SK-N-SH (cell line): Measurements from ENCODE around the gene TAF1L. TPM values are rescaled to one million over a fixed set of nuclear protein-coding genes. Genes with fewer than 3 reads are reported as not detected.

Experiments
- CTCF ChIA-PET: fragments of 300-600, 350-600 bp; formaldehyde crosslinking; extraction: SDS; loops from one replicate; lab custom pipeline; 2021; lab: Yijun Ruan, JAX
- POLR2A ChIA-PET: fragments of 350-600 bp; sonication (Branson Sonifier 250); formaldehyde crosslinking; extraction: SDS; loops from one replicate; lab custom pipeline; 2020; ENCODE audit warnings: antibody characterized with exemption, inconsistent platforms; lab: Yijun Ruan, JAX
- DNase-seq: peaks from one replicate; pipeline ENCODE4 v3.0.0; 2012
- H2AFZ ChIP-seq: fragments of 200-600 bp; sonication (generic); 2 replicates; pipeline ENCODE4 v1.8.1; 2016; ENCODE audit warnings: antibody characterized with exemption, mild to moderate bottlenecking, low read depth
- H3F3A ChIP-seq: fragments of 200-600 bp; sonication (generic); replicated peaks from 2 replicates; pipeline ENCODE3; 2016; ENCODE audit warnings: antibody characterized with exemption, mild to moderate bottlenecking; ENCODE audit not compliant: insufficient read depth
- H3K27ac ChIP-seq, 2 experiments: fragments of 200-500 bp in 1 of 2; fragments of 200-600 bp in 1 of 2; sonication (Bioruptor generic) in 1 of 2; sonication (generic), shearing (Covaris generic) in 1 of 2; 2 replicates each; pipeline versions ENCODE4 v1.5.1 to v1.6.1; 2014 to 2016; ENCODE audit warnings: low read depth in 2 of 2, inconsistent platforms in 1 of 2, low read length in 1 of 2, mild to moderate bottlenecking in 1 of 2, mixed read lengths in 1 of 2
- H3K27me3 ChIP-seq: fragments of 200-600 bp; sonication (generic), shearing (Covaris generic); 2 replicates; pipeline ENCODE4 v1.6.1; 2016; ENCODE audit warnings: mixed run types; ENCODE audit not compliant: insufficient read depth
- H3K36me3 ChIP-seq, 2 experiments: fragments of 200-500 bp in 1 of 2; fragments of 200-600 bp in 1 of 2; sonication (Bioruptor generic) in 1 of 2; sonication (generic) in 1 of 2; replicated peaks in 1 of 2; 2 replicates each; pipeline versions ENCODE3 to v1.5.1; 2014 to 2016; ENCODE audit warnings: low read length in 1 of 2, mild to moderate bottlenecking in 1 of 2; ENCODE audit not compliant: insufficient read depth in 2 of 2, control insufficient read depth in 1 of 2
- H3K4me1 ChIP-seq, 2 experiments: fragments of 200-500 bp in 1 of 2; fragments of 200-600 bp in 1 of 2; sonication (Bioruptor generic) in 1 of 2; sonication (generic), shearing (Covaris generic) in 1 of 2; 2 replicates each; pipeline versions ENCODE4 v1.5.1 to v1.6.1; 2014 to 2016; ENCODE audit warnings: low read depth in 1 of 2, low read length in 1 of 2, mixed run types in 1 of 2; ENCODE audit not compliant: insufficient read depth in 2 of 2, control insufficient read depth in 1 of 2
- H3K4me2 ChIP-seq: fragments of 200-600 bp; sonication (generic), shearing (Covaris generic); 2 replicates; pipeline ENCODE4 v1.6.1; 2017; ENCODE audit warnings: mixed run types
- H3K4me3 ChIP-seq, 2 experiments: fragments of 200-500 bp in 1 of 2; fragments of 200-600 bp in 1 of 2; sonication (Bioruptor generic) in 1 of 2; sonication (generic), shearing (Covaris generic) in 1 of 2; 2 replicates each; pipeline versions ENCODE4 v1.5.1 to v1.8.1; 2014 to 2016; ENCODE audit warnings: low read depth in 2 of 2, inconsistent platforms in 1 of 2, low read length in 1 of 2, mild to moderate bottlenecking in 1 of 2, mixed read lengths in 1 of 2, moderate library complexity in 1 of 2
- H3K79me2 ChIP-seq: fragments of 200-600 bp; sonication (generic); 2 replicates; pipeline ENCODE4 v1.8.1; 2017; ENCODE audit warnings: mild to moderate bottlenecking; ENCODE audit not compliant: insufficient read depth
- H3K9ac ChIP-seq: fragments of 200-600 bp; sonication (generic); 2 replicates; pipeline ENCODE4 v1.6.1; 2017; ENCODE audit warnings: mixed run types
- H3K9me2 ChIP-seq: fragments of 200-600 bp; sonication (generic); 2 replicates; pipeline ENCODE4 v1.6.1; 2017; ENCODE audit warnings: mixed run types
- H3K9me3 ChIP-seq: fragments of 200-600 bp; sonication (generic); 2 replicates; pipeline ENCODE4 v1.6.1; 2017; ENCODE audit warnings: mixed run types, mild to moderate bottlenecking, moderate library complexity
- H4K20me1 ChIP-seq: fragments of 200-600 bp; sonication (generic); 2 replicates; pipeline ENCODE4 v1.6.1; 2017; ENCODE audit warnings: mild to moderate bottlenecking, mixed run types; ENCODE audit not compliant: insufficient read depth
- FOXM1 ChIP-seq: IDR thresholded peaks from 2 replicates; pipeline ENCODE4 v1.4.0; 2012; ENCODE audit warnings: low read depth, mild to moderate bottlenecking
- NRF1 ChIP-seq: IDR thresholded peaks from 2 replicates; pipeline ENCODE4 v1.6.1; 2012; ENCODE audit warnings: low read depth, mild to moderate bottlenecking, low read length
- POLR2AphosphoS5 ChIP-seq: IDR thresholded peaks from 2 replicates; pipeline ENCODE4 v1.6.1; 2012; ENCODE audit warnings: low read depth, low read length
- RCOR1 ChIP-seq: fragments of 150-350 bp; IDR thresholded peaks from 2 replicates; pipeline ENCODE4 v1.6.1; 2017; ENCODE audit warnings: antibody characterized with exemption, low read length
- SIN3A ChIP-seq: IDR thresholded peaks from 2 replicates; pipeline ENCODE4 v1.6.1; 2012; ENCODE audit warnings: low read depth, mild to moderate bottlenecking, low read length, moderate library complexity, borderline replicate concordance
- SMC3 ChIP-seq: IDR thresholded peaks from 2 replicates; pipeline ENCODE4 v1.6.1; 2012; ENCODE audit warnings: low read depth, low read length, improper control_type of control experiment
- TEAD4 ChIP-seq: IDR thresholded peaks from 2 replicates; pipeline ENCODE4 v1.4.0; 2012; ENCODE audit warnings: mild to moderate bottlenecking, borderline replicate concordance; ENCODE audit not compliant: insufficient read depth
- WGBS: methylation state at CpG from one replicate; pipeline ENCODE4 v1.1.6; 2017; ENCODE audit warnings: low lambda C conversion rate; 5-methylcytosine and 5-hydroxymethylcytosine counted together
- polyA plus RNA-seq, 3 experiments: library from polyadenylated mRNA; depleted of rRNA; stranded (reverse); fragments of >200 nt; gene quantifications; 2 replicates each; pipeline ENCODE4 v1.2.3, GENCODE V29; 2012
- TF ChIP-seq, protein P1 (sequence below): IDR thresholded peaks from 2 replicates; pipeline ENCODE4 v1.4.0; 2012; ENCODE audit warnings: low read depth, borderline replicate concordance
- TF ChIP-seq, protein P2 (sequence below): IDR thresholded peaks from 2 replicates; pipeline ENCODE4 v1.6.1; 2012; ENCODE audit warnings: mild to moderate bottlenecking, low read depth, low read length, moderate library complexity
- TF ChIP-seq, protein P3 (sequence below): IDR thresholded peaks from 2 replicates; pipeline ENCODE4; 2012

TAF1L gene
- polyA plus RNA-seq, 1 of the 3 experiments (the other 2 are of a cell fraction), result not detected

DNA sequence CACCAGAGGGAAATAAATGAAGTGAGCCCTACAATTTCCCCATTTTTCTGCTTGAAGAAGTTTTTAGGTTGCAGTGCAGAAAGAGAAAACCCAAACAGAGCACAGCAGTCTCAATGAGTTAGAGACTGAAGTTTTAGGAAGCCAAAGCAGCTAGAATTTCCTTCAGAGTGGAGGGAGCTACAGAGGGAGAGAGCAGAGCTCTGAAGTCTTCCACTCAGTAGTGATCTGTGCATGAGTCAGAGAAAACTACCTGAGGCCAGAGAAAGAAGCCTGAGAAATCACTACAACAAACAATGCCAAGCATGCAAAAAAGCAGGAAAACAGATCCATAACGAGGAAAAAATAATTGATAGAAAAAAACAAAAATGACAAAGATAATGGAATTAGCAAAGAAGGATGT lies 44.6 kb downstream of the TAF1L start (continued):
- TF ChIP-seq, protein P1, sequence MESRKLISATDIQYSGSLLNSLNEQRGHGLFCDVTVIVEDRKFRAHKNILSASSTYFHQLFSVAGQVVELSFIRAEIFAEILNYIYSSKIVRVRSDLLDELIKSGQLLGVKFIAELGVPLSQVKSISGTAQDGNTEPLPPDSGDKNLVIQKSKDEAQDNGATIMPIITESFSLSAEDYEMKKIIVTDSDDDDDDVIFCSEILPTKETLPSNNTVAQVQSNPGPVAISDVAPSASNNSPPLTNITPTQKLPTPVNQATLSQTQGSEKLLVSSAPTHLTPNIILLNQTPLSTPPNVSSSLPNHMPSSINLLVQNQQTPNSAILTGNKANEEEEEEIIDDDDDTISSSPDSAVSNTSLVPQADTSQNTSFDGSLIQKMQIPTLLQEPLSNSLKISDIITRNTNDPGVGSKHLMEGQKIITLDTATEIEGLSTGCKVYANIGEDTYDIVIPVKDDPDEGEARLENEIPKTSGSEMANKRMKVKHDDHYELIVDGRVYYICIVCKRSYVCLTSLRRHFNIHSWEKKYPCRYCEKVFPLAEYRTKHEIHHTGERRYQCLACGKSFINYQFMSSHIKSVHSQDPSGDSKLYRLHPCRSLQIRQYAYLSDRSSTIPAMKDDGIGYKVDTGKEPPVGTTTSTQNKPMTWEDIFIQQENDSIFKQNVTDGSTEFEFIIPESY, result no peak
- no peak for TF ChIP-seq POLR2AphosphoS5
- TF ChIP-seq SMC3, result no peak
- no peak for TF ChIP-seq NRF1
- TF ChIP-seq SIN3A, result no peak

DNA sequence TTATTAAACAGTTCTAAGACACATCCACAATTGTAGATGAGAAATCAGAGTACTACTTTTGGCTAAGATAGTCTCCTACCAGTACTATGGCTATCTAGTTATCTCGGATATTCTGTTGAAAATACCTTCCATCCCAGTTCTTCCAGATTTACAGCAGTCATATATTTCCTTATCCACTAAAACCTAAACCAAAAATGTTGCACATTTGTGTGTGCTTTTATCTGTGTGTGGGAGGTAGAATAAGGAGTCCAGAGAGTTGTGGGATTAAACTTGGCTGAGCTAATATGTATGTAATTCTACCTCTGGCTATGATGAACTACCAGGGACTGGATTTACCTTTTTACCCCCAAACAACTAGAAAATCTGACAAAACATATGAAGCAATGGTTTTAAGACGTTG lies 45.0 kb downstream of the TAF1L start:
- Histone ChIP-seq H3K4me3 (no peak overlapping the region), H3K9me2 (no peaks in the 10 kb centered on the region), H3K36me3 (no peaks in the 10 kb centered on the region), H4K20me1 (no peaks in the 10 kb centered on the region), H3F3A (no peaks in the 10 kb centered on the region), H3K4me1 (peaks cover 0 to 3% of the 10 kb centered on the region in 2 experiments; a peak in 1 of 4 replicates), H3K9ac (no peak overlapping the region), H3K79me2 (no peaks in the 10 kb centered on the region), H3K27me3 (no peaks in the 10 kb centered on the region), H3K9me3 (no peaks in the 10 kb centered on the region), H3K27ac (no peak overlapping the region)
- DNase-seq, result no peak
- POLR2A ChIA-PET, result no interaction called here
- WGBS, result 11% methylated on average over 2 of the region's 2 CpGs
- CTCF ChIA-PET, result interaction anchor here (1.5 to 20.6 kb wide), 6 partner anchors 10 to 379 kb away, joined by 3 to 620 read pairs (median 44); no protein-coding TSS in a partner anchor
- TF ChIP-seq TEAD4, result no peak
- TF ChIP-seq FOXM1, result no peak
- TF ChIP-seq, protein P2, sequence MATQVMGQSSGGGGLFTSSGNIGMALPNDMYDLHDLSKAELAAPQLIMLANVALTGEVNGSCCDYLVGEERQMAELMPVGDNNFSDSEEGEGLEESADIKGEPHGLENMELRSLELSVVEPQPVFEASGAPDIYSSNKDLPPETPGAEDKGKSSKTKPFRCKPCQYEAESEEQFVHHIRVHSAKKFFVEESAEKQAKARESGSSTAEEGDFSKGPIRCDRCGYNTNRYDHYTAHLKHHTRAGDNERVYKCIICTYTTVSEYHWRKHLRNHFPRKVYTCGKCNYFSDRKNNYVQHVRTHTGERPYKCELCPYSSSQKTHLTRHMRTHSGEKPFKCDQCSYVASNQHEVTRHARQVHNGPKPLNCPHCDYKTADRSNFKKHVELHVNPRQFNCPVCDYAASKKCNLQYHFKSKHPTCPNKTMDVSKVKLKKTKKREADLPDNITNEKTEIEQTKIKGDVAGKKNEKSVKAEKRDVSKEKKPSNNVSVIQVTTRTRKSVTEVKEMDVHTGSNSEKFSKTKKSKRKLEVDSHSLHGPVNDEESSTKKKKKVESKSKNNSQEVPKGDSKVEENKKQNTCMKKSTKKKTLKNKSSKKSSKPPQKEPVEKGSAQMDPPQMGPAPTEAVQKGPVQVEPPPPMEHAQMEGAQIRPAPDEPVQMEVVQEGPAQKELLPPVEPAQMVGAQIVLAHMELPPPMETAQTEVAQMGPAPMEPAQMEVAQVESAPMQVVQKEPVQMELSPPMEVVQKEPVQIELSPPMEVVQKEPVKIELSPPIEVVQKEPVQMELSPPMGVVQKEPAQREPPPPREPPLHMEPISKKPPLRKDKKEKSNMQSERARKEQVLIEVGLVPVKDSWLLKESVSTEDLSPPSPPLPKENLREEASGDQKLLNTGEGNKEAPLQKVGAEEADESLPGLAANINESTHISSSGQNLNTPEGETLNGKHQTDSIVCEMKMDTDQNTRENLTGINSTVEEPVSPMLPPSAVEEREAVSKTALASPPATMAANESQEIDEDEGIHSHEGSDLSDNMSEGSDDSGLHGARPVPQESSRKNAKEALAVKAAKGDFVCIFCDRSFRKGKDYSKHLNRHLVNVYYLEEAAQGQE, result no peak
- TF ChIP-seq, protein P3, sequence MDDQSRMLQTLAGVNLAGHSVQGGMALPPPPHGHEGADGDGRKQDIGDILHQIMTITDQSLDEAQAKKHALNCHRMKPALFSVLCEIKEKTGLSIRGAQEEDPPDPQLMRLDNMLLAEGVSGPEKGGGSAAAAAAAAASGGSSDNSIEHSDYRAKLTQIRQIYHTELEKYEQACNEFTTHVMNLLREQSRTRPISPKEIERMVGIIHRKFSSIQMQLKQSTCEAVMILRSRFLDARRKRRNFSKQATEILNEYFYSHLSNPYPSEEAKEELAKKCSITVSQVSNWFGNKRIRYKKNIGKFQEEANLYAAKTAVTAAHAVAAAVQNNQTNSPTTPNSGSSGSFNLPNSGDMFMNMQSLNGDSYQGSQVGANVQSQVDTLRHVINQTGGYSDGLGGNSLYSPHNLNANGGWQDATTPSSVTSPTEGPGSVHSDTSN, result no peak
- no peak for TF ChIP-seq RCOR1
- TF ChIP-seq, all 33 proteins: peak for 0
- Histone ChIP-seq H2AFZ (no peak overlapping the region), H3K4me2 (no peak overlapping the region)
